HEK293 (cell line): ENCODE measurements around the gene ADGRF3.

Experiments used
- BCL6B ChIP-seq: fragments of 450-650 bp; formaldehyde crosslinking; IDR thresholded peaks from 2 replicates; pipeline ENCODE4 v1.5.1; 2017; ENCODE audit warnings: missing biosample characterization, missing genetic modification characterization
- CTCF ChIP-seq: fragments of 450-650 bp; formaldehyde crosslinking; IDR thresholded peaks from 2 replicates; pipeline ENCODE4 v1.5.1; 2016; ENCODE audit warnings: missing biosample characterization, missing genetic modification characterization
- KLF1 ChIP-seq: fragments of 450-650 bp; formaldehyde crosslinking; IDR thresholded peaks from 2 replicates; pipeline ENCODE4 v1.5.1; 2016; ENCODE audit warnings: missing biosample characterization, missing genetic modification characterization
- SP2 ChIP-seq: fragments of 450-650 bp; formaldehyde crosslinking; IDR thresholded peaks from 2 replicates; pipeline ENCODE4 v1.5.1; 2016; ENCODE audit warnings: missing biosample characterization, missing genetic modification characterization
- ZBTB21 ChIP-seq: fragments of 450-650 bp; formaldehyde crosslinking; IDR thresholded peaks from 2 replicates; pipeline ENCODE4 v1.5.1; 2017; ENCODE audit warnings: missing biosample characterization, missing genetic modification characterization
- ZNF146 ChIP-seq: fragments of 450-650 bp; formaldehyde crosslinking; IDR thresholded peaks from 2 replicates; pipeline ENCODE4 v1.5.1; 2016; ENCODE audit warnings: missing biosample characterization, missing genetic modification characterization
- ZNF292 ChIP-seq: fragments of 450-650 bp; formaldehyde crosslinking; IDR thresholded peaks from 2 replicates; pipeline ENCODE4 v1.5.1; 2016; ENCODE audit warnings: low read depth, missing biosample characterization, missing genetic modification characterization, borderline replicate concordance
- ZNF558 ChIP-seq: fragments of 450-650 bp; formaldehyde crosslinking; IDR thresholded peaks from 2 replicates; pipeline ENCODE4 v1.5.1; 2016; ENCODE audit warnings: missing biosample characterization, missing genetic modification characterization

GRCh38 chr2:26292646-26293045, 53.9 kb downstream of the ADGRF3 start:
- no peak for TF ChIP-seq BCL6B (tag by site-specific recombination)
- no peak for TF ChIP-seq ZNF146 (tag by site-specific recombination)
- no peak for TF ChIP-seq CTCF
- TF ChIP-seq KLF1 (tag by site-specific recombination): no peak
- no peak for TF ChIP-seq ZNF292 (tag by site-specific recombination)
- TF ChIP-seq SP2 (tag by site-specific recombination): no peak
- TF ChIP-seq ZNF558 (tag by site-specific recombination): no peak
- no peak for TF ChIP-seq ZBTB21 (tag by site-specific recombination)
